Measurements from ENCODE around the gene ATP8B1.

ATP8B1 gene

GRCh38 chr18:57748770-57749603, 54.1 kb downstream of the ATP8B1 start:
- no peak overlapping the region for H3K4me2 ChIP-seq (ENCODE audit: insufficient read depth, low read length)
- H4K20me1 ChIP-seq (ENCODE audit: insufficient read depth, low read length): no peaks in the 10 kb centered on the region
- no peaks in the 10 kb centered on the region for H3K27me3 ChIP-seq (ENCODE audit: insufficient read depth, low read length, poor library complexity)
- no peak overlapping the region for H2AFZ ChIP-seq (ENCODE audit: low read depth, low read length)
- no peak overlapping the region for H3K4me3 ChIP-seq (ENCODE audit: low read depth in 1 of 2, low read length in 2 of 2)
- no peak for ATAC-seq (ENCODE audit: insufficient read depth, low read depth)
- no peaks in the 10 kb centered on the region for H3K36me3 ChIP-seq (ENCODE audit: insufficient read depth, low read length)
- no peaks in the 10 kb centered on the region for H3K9me3 ChIP-seq (ENCODE audit: insufficient read depth, low read length, severe bottlenecking)
- no peak for DNase-seq
- no peak for TF ChIP-seq EZH2 (IDR thresholded peaks at IDR 0.05; ENCODE audit: borderline replicate concordance, low read depth, low read length, severe bottlenecking)
- TF ChIP-seq, protein P1, sequence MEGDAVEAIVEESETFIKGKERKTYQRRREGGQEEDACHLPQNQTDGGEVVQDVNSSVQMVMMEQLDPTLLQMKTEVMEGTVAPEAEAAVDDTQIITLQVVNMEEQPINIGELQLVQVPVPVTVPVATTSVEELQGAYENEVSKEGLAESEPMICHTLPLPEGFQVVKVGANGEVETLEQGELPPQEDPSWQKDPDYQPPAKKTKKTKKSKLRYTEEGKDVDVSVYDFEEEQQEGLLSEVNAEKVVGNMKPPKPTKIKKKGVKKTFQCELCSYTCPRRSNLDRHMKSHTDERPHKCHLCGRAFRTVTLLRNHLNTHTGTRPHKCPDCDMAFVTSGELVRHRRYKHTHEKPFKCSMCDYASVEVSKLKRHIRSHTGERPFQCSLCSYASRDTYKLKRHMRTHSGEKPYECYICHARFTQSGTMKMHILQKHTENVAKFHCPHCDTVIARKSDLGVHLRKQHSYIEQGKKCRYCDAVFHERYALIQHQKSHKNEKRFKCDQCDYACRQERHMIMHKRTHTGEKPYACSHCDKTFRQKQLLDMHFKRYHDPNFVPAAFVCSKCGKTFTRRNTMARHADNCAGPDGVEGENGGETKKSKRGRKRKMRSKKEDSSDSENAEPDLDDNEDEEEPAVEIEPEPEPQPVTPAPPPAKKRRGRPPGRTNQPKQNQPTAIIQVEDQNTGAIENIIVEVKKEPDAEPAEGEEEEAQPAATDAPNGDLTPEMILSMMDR (IDR thresholded peaks at IDR 0.05; ENCODE audit: borderline replicate concordance, extremely low read depth, low read length, poor library complexity, severe bottlenecking): no peak
- H3K27ac ChIP-seq (ENCODE audit: low read length): no peak overlapping the region
- no peak overlapping the region for H3K9ac ChIP-seq (ENCODE audit: low read depth, low read length)
- H3K4me1 ChIP-seq (ENCODE audit: insufficient read depth, low read length): peaks cover 11% of the 10 kb centered on the region
- H3K79me2 ChIP-seq (ENCODE audit: insufficient read depth, low read length): no peaks in the 10 kb centered on the region

GRCh38 chr18:57747809-57748680, 55.1 kb downstream of the ATP8B1 start:
- Histone ChIP-seq H3K9me3 (ENCODE audit: insufficient read depth, low read length, severe bottlenecking) (no peaks in the 10 kb centered on the region), H3K36me3 (ENCODE audit: insufficient read depth, low read length) (no peaks in the 10 kb centered on the region), H3K4me1 (ENCODE audit: insufficient read depth, low read length) (peaks cover 9% of the 10 kb centered on the region), H3K27me3 (ENCODE audit: insufficient read depth, low read length, poor library complexity) (no peaks in the 10 kb centered on the region), H3K27ac (ENCODE audit: low read length) (no peak overlapping the region), H2AFZ (ENCODE audit: low read depth, low read length) (no peak overlapping the region), H3K4me2 (ENCODE audit: insufficient read depth, low read length) (no peak overlapping the region), H4K20me1 (ENCODE audit: insufficient read depth, low read length) (no peaks in the 10 kb centered on the region), H3K4me3 (ENCODE audit: low read depth in 1 of 2, low read length in 2 of 2) (no peak overlapping the region), H3K79me2 (ENCODE audit: insufficient read depth, low read length) (no peaks in the 10 kb centered on the region), H3K9ac (ENCODE audit: low read depth, low read length) (no peak overlapping the region)
- no peak for TF ChIP-seq EZH2 (IDR thresholded peaks at IDR 0.05; ENCODE audit: borderline replicate concordance, low read depth, low read length, severe bottlenecking)
- DNase-seq (no peak), ATAC-seq (ENCODE audit: insufficient read depth, low read depth) (no peak)

DNA sequence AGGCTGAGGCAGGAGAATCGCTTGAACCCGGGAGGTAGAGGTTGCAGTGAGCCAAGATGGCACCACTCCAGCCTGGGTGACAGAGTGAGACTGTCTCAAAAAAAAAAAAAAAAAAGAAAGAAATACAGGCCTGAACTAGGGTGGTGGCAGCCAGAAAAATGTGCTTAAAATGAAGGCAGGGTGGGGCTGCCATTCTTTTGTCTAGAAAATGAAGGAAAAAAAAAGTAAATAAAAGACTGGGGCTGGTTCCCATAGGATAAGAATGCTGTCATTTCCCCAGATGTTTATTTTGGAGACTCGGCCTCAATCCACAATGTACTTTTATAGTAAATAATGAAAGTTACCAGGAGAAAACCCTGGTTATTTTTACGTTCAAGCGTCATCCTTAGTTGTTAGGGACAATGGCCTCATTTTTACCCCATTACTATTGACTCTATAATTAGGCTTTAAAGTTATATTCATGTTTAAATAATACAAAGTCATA, 58.9 kb downstream of the ATP8B1 start:
- DNase-seq (no peak), ATAC-seq (ENCODE audit: insufficient read depth, low read depth) (no peak)
- H4K20me1 ChIP-seq (ENCODE audit: insufficient read depth, low read length): no peaks in the 10 kb centered on the region
- no peak overlapping the region for H2AFZ ChIP-seq (ENCODE audit: low read depth, low read length)
- H3K79me2 ChIP-seq (ENCODE audit: insufficient read depth, low read length): no peaks in the 10 kb centered on the region
- H3K4me3 ChIP-seq (ENCODE audit: low read depth in 1 of 2, low read length in 2 of 2): no peak overlapping the region
- H3K9me3 ChIP-seq (ENCODE audit: insufficient read depth, low read length, severe bottlenecking): no peaks in the 10 kb centered on the region
- no peaks in the 10 kb centered on the region for H3K27me3 ChIP-seq (ENCODE audit: insufficient read depth, low read length, poor library complexity)
- no peak overlapping the region for H3K9ac ChIP-seq (ENCODE audit: low read depth, low read length)
- no peaks in the 10 kb centered on the region for H3K36me3 ChIP-seq (ENCODE audit: insufficient read depth, low read length)
- no peak overlapping the region for H3K4me2 ChIP-seq (ENCODE audit: insufficient read depth, low read length)
- TF ChIP-seq, protein P1 (IDR thresholded peaks at IDR 0.05; ENCODE audit: borderline replicate concordance, extremely low read depth, low read length, poor library complexity, severe bottlenecking): no peak
- TF ChIP-seq EZH2 (IDR thresholded peaks at IDR 0.05; ENCODE audit: borderline replicate concordance, low read depth, low read length, severe bottlenecking): no peak
- H3K27ac ChIP-seq (ENCODE audit: low read length): no peak overlapping the region
- no peaks in the 10 kb centered on the region for H3K4me1 ChIP-seq (ENCODE audit: insufficient read depth, low read length)

- no peak overlapping the region for H3K4me3 ChIP-seq (ENCODE audit: low read depth in 1 of 2, low read length in 2 of 2)
- H3K79me2 ChIP-seq (ENCODE audit: insufficient read depth, low read length): no peaks in the 10 kb centered on the region
- H3K9ac ChIP-seq (ENCODE audit: low read depth, low read length): no peak overlapping the region
- H3K9me3 ChIP-seq (ENCODE audit: insufficient read depth, low read length, severe bottlenecking): no peaks in the 10 kb centered on the region
- no peak for ATAC-seq (ENCODE audit: insufficient read depth, low read depth)
- no peaks in the 10 kb centered on the region for H3K27me3 ChIP-seq (ENCODE audit: insufficient read depth, low read length, poor library complexity)
- no peak overlapping the region for H2AFZ ChIP-seq (ENCODE audit: low read depth, low read length)
- no peak overlapping the region for H3K27ac ChIP-seq (ENCODE audit: low read length)
- H4K20me1 ChIP-seq (ENCODE audit: insufficient read depth, low read length): no peaks in the 10 kb centered on the region
- no peak for DNase-seq
- H3K36me3 ChIP-seq (ENCODE audit: insufficient read depth, low read length): no peaks in the 10 kb centered on the region
- TF ChIP-seq, protein P1 (IDR thresholded peaks at IDR 0.05; ENCODE audit: borderline replicate concordance, extremely low read depth, low read length, poor library complexity, severe bottlenecking): no peak
- TF ChIP-seq EZH2 (IDR thresholded peaks at IDR 0.05; ENCODE audit: borderline replicate concordance, low read depth, low read length, severe bottlenecking): no peak
- H3K4me1 ChIP-seq (ENCODE audit: insufficient read depth, low read length): no peaks in the 10 kb centered on the region
- H3K4me2 ChIP-seq (ENCODE audit: insufficient read depth, low read length): no peak overlapping the region
Measured at GRCh38 chr18:57743008-57743407, 60.1 kb downstream of the ATP8B1 start.

All from DND-41 (cell line).